ENCODE results near the gene GSPT1.
A peak's percentile ranks its signal among the peaks of the same experiment; 100 is the strongest.
"Not testable (repeated sequence)": the region's sequence is repeated elsewhere in the genome, so short reads cannot be mapped to it uniquely, and the experiment has no call there.

GSPT1 gene

GRCh38 chr16:11915644-11916523 lies at the start of gene GSPT1:
TSS of gene GSPT1 (minus strand) at chr16:11915956. CDS start at chr16:11915720, 236 bp downstream.
- Histone ChIP-seq H2AFZ (ENCODE audit: low read length) (peak within 1 kb of the TSS; percentile 99), H3K9me2 (replicated peaks; ENCODE audit: insufficient read depth, low read length) (no peaks in the 10 kb centered on the region), H3K9ac (ENCODE audit: low read length) (peak within 1 kb of the TSS; percentile 87), H3K36me3 (replicated peaks; ENCODE audit: insufficient read depth, low read length) (0 out of 2 replicates have a peak, but pooled peaks cover 3% of the 10 kb centered on the region), H3K4me3 (ENCODE audit: low read length) (peak within 1 kb of the TSS; percentile 86), H3K4me1 (ENCODE audit: low read length) (peaks cover 16% of the 10 kb centered on the region), H4K20me1 (ENCODE audit: insufficient read depth, low read length) (peaks cover 26% of the 10 kb centered on the region), H3K9me3 (replicated peaks; ENCODE audit: insufficient read depth, low read length) (no peaks in the 10 kb centered on the region), H3K27ac (ENCODE audit: low read length) (peak within 1 kb of the TSS; percentile 65), H3K79me2 (ENCODE audit: low read length) (peaks cover 47% of the 10 kb centered on the region), H3K27me3 (replicated peaks; ENCODE audit: insufficient read depth, low read length) (no peaks in the 10 kb centered on the region), H3K4me2 (ENCODE audit: low read depth, low read length) (peak within 1 kb of the TSS; percentile 96), H3F3A (ENCODE audit: insufficient read depth, low read length) (0 out of 2 replicates have a peak, but pooled peaks cover 3% of the 10 kb centered on the region)
- TF ChIP-seq, protein P1, sequence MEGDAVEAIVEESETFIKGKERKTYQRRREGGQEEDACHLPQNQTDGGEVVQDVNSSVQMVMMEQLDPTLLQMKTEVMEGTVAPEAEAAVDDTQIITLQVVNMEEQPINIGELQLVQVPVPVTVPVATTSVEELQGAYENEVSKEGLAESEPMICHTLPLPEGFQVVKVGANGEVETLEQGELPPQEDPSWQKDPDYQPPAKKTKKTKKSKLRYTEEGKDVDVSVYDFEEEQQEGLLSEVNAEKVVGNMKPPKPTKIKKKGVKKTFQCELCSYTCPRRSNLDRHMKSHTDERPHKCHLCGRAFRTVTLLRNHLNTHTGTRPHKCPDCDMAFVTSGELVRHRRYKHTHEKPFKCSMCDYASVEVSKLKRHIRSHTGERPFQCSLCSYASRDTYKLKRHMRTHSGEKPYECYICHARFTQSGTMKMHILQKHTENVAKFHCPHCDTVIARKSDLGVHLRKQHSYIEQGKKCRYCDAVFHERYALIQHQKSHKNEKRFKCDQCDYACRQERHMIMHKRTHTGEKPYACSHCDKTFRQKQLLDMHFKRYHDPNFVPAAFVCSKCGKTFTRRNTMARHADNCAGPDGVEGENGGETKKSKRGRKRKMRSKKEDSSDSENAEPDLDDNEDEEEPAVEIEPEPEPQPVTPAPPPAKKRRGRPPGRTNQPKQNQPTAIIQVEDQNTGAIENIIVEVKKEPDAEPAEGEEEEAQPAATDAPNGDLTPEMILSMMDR (IDR thresholded peaks at IDR 0.05; ENCODE audit: low read length) = peak; percentile 6; the same call in 1 of the 2 replicates
- TF ChIP-seq EZH2 (optimal IDR thresholded peaks at IDR 0.05; ENCODE audit: low read depth, low read length) = no peak
- peak; percentile 99 for DNase-seq

DNA sequence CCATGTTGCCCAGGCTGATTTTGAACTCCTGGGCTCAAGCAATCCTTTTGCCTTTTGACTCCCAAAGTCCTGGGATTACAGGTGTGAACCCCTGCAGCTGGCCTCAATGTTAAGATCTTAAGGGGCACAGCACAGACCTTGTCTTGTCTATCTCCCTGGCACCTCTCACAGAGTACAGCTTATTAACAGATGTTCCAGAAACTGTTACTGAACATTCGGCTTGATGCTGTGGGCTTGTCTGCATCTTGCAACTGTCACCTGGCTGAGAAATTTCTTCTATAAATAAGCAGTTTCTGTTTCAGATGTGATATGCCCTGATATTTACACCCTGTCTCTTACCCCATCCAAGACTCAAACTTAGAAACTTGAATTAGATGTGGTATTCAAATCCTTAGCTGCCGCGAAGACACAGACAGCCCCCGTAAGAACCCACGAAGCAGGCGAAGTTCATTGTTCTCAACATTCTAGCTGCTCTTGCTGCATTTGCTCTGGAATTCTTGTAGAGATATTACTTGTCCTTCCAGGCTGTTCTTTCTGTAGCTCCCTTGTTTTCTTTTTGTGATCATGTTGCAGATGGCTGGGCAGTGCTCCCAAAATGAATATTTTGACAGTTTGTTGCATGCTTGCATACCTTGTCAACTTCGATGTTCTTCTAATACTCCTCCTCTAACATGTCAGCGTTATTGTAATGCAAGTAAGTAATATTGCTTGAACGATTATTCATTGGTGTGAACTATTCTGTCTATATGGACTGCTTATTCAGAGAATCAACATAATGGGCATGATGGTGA lies 49.2 kb upstream of the GSPT1 start, which contains the start of gene TNFRSF17:
TSS of gene TNFRSF17 (plus strand) at position 450 of the 791 bp plus-strand sequence. CDS start at position 565, 115 bp downstream.
- Histone ChIP-seq H2AFZ (ENCODE audit: low read length) (no peak within 1 kb of the TSS), H3K9me3 (replicated peaks; ENCODE audit: insufficient read depth, low read length) (no peaks in the 10 kb centered on the region), H3K4me3 (ENCODE audit: low read length) (peak within 1 kb of the TSS; percentile 85), H3K4me1 (ENCODE audit: low read length) (peaks cover 26% of the 10 kb centered on the region), H3K27me3 (replicated peaks; ENCODE audit: insufficient read depth, low read length) (no peaks in the 10 kb centered on the region), H3K9ac (ENCODE audit: low read length) (peak within 1 kb of the TSS; percentile 96), H3K4me2 (ENCODE audit: low read depth, low read length) (peak within 1 kb of the TSS; percentile 98), H3K36me3 (replicated peaks; ENCODE audit: insufficient read depth, low read length) (peaks cover 5% of the 10 kb centered on the region; the same call in 1 of the 2 replicates), H3K9me2 (replicated peaks; ENCODE audit: insufficient read depth, low read length) (no peaks in the 10 kb centered on the region), H4K20me1 (ENCODE audit: insufficient read depth, low read length) (no peaks in the 10 kb centered on the region), H3K79me2 (ENCODE audit: low read length) (peaks cover 71% of the 10 kb centered on the region), H3K27ac (ENCODE audit: low read length) (peak within 1 kb of the TSS; percentile 98), H3F3A (ENCODE audit: insufficient read depth, low read length) (peaks cover 71% of the 10 kb centered on the region)
- DNase-seq = peak; percentile 93
- TF ChIP-seq EZH2 (optimal IDR thresholded peaks at IDR 0.05; ENCODE audit: low read depth, low read length) (no peak), EZH2phosphoT487 (IDR thresholded peaks at IDR 0.05; ENCODE audit: low read length) (no peak)
- TF ChIP-seq, protein P1 (IDR thresholded peaks at IDR 0.05; ENCODE audit: low read length) = no peak

GRCh38 chr16:11963706-11964105 lies 48.0 kb upstream of the GSPT1 start:
- DNase-seq = no peak
- peak overlapping the region; percentile 96 for H3K9ac ChIP-seq (ENCODE audit: low read length)
- no peaks in the 10 kb centered on the region for H3K27me3 ChIP-seq (replicated peaks; ENCODE audit: insufficient read depth, low read length)
- H3K9me2 ChIP-seq (replicated peaks; ENCODE audit: insufficient read depth, low read length) = no peaks in the 10 kb centered on the region
- H3K9me3 ChIP-seq (replicated peaks; ENCODE audit: insufficient read depth, low read length) = no peaks in the 10 kb centered on the region
- peak overlapping the region; percentile 98 for H3K27ac ChIP-seq (ENCODE audit: low read length)
- no peak overlapping the region for H2AFZ ChIP-seq (ENCODE audit: low read length)
- peaks cover 68% of the 10 kb centered on the region for H3K79me2 ChIP-seq (ENCODE audit: low read length)
- TF ChIP-seq EZH2 (optimal IDR thresholded peaks at IDR 0.05; ENCODE audit: low read depth, low read length) = no peak
- TF ChIP-seq, protein P1 (IDR thresholded peaks at IDR 0.05; ENCODE audit: low read length) = no peak
- TF ChIP-seq EZH2phosphoT487 (IDR thresholded peaks at IDR 0.05; ENCODE audit: low read length) = no peak
- peak overlapping the region; percentile 98 for H3K4me2 ChIP-seq (ENCODE audit: low read depth, low read length)
- H3F3A ChIP-seq (ENCODE audit: insufficient read depth, low read length) = peaks cover 68% of the 10 kb centered on the region
- H3K36me3 ChIP-seq (replicated peaks; ENCODE audit: insufficient read depth, low read length) = peaks cover 5% of the 10 kb centered on the region; the same call in 1 of the 2 replicates
- peaks cover 21% of the 10 kb centered on the region for H3K4me1 ChIP-seq (ENCODE audit: low read length)
- H3K4me3 ChIP-seq (ENCODE audit: low read length) = peak overlapping the region; percentile 77
- no peaks in the 10 kb centered on the region for H4K20me1 ChIP-seq (ENCODE audit: insufficient read depth, low read length)

GRCh38 chr16:11962978-11963377 lies 47.2 kb upstream of the GSPT1 start:
- Histone ChIP-seq H3K9ac (ENCODE audit: low read length) (peak overlapping the region; percentile 96), H3K27ac (ENCODE audit: low read length) (peak overlapping the region; percentile 98; the same call in 1 of the 2 replicates), H3K4me1 (ENCODE audit: low read length) (peaks cover 17% of the 10 kb centered on the region; the same call in 1 of the 2 replicates), H3K4me3 (ENCODE audit: low read length) (peak overlapping the region; percentile 77), H3K4me2 (ENCODE audit: low read depth, low read length) (peak overlapping the region; percentile 98), H3K79me2 (ENCODE audit: low read length) (peaks cover 62% of the 10 kb centered on the region), H3F3A (ENCODE audit: insufficient read depth, low read length) (peaks cover 61% of the 10 kb centered on the region)
- not testable (repeated sequence) for H3K9me3 ChIP-seq (replicated peaks; ENCODE audit: insufficient read depth, low read length); H3K27me3 ChIP-seq (replicated peaks; ENCODE audit: insufficient read depth, low read length); H4K20me1 ChIP-seq (ENCODE audit: insufficient read depth, low read length); H3K9me2 ChIP-seq (replicated peaks; ENCODE audit: insufficient read depth, low read length); H2AFZ ChIP-seq (ENCODE audit: low read length); H3K36me3 ChIP-seq (replicated peaks; ENCODE audit: insufficient read depth, low read length)
- DNase-seq = peak; percentile 8

- H3K4me1 ChIP-seq (ENCODE audit: low read length) = peaks cover 17% of the 10 kb centered on the region; the same call in 1 of the 2 replicates
- not testable (repeated sequence) for H3K9ac ChIP-seq (ENCODE audit: low read length); H3K9me3 ChIP-seq (replicated peaks; ENCODE audit: insufficient read depth, low read length); H3K36me3 ChIP-seq (replicated peaks; ENCODE audit: insufficient read depth, low read length); H3K4me2 ChIP-seq (ENCODE audit: low read depth, low read length); H2AFZ ChIP-seq (ENCODE audit: low read length); H3K27me3 ChIP-seq (replicated peaks; ENCODE audit: insufficient read depth, low read length); H4K20me1 ChIP-seq (ENCODE audit: insufficient read depth, low read length); H3K9me2 ChIP-seq (replicated peaks; ENCODE audit: insufficient read depth, low read length); DNase-seq
- 0 out of 2 replicates have a peak overlapping the region, but pooled peaks have one; percentile 77 for H3K4me3 ChIP-seq (ENCODE audit: low read length)
- peak overlapping the region; percentile 98; the same call in 1 of the 2 replicates for H3K27ac ChIP-seq (ENCODE audit: low read length)
- H3F3A ChIP-seq (ENCODE audit: insufficient read depth, low read length) = peaks cover 56% of the 10 kb centered on the region
- H3K79me2 ChIP-seq (ENCODE audit: low read length) = peaks cover 62% of the 10 kb centered on the region
Observed at GRCh38 chr16:11962457-11962856, 46.7 kb upstream of the GSPT1 start.
